H1 (cell line): ENCODE measurements around the gene RABL6. TPM values are rescaled to one million over a fixed set of nuclear protein-coding genes. Genes with fewer than 3 reads are reported as not detected.

Experiments used
- BRCA1 ChIP-seq: IDR thresholded peaks from 2 replicates; pipeline ENCODE4 v1.6.1; 2012; ENCODE audit warnings: low read depth, low read length, improper control_type of control experiment
- CBX5 ChIP-seq: fragments of 300-800, 300-1000 bp; sonication (generic); IDR thresholded peaks from 2 replicates; pipeline ENCODE4 v1.7.1; 2016; ENCODE audit warnings: antibody characterized with exemption, low read length, low read depth
- CHD2 ChIP-seq: IDR thresholded peaks from 2 replicates; pipeline ENCODE4 v1.6.1; 2012; ENCODE audit warnings: low read length, improper control_type of control experiment
- EGR1 ChIP-seq: IDR thresholded peaks from 2 replicates; pipeline ENCODE4 v1.6.1; 2011; ENCODE audit warnings: low read depth, low read length, borderline replicate concordance
- GABPA ChIP-seq: IDR thresholded peaks from 2 replicates; pipeline ENCODE4 v1.6.1; 2011; ENCODE audit warnings: mild to moderate bottlenecking, low read length, moderate library complexity, borderline replicate concordance; ENCODE audit not compliant: insufficient read depth
- HDAC2 ChIP-seq, 2 experiments: fragments of 300-600 bp in 1 of 2; sonication (generic) in 1 of 2; IDR thresholded peaks; 2 replicates each; pipeline ENCODE4 v1.6.1; 2011 to 2012; ENCODE audit warnings: low read depth in 2 of 2, low read length in 2 of 2, mild to moderate bottlenecking in 2 of 2, moderate library complexity in 2 of 2, borderline replicate concordance in 1 of 2, inconsistent platforms in 1 of 2
- HDAC6 ChIP-seq: IDR thresholded peaks from one replicate; pipeline ENCODE4 v1.7.1; 2012; ENCODE audit warnings: low read depth, mild to moderate bottlenecking, inconsistent platforms, low read length, moderate library complexity
- JUN ChIP-seq: IDR thresholded peaks from 2 replicates; pipeline ENCODE4 v1.6.1; 2011; ENCODE audit warnings: low read depth, mild to moderate bottlenecking, improper control_type of control experiment, low read length
- JUND ChIP-seq: IDR thresholded peaks from 2 replicates; pipeline ENCODE4 v1.6.1; 2011; ENCODE audit warnings: mild to moderate bottlenecking, improper control_type of control experiment, low read length
- RBBP5 ChIP-seq: IDR thresholded peaks from 2 replicates; pipeline ENCODE4 v1.7.1; 2012; ENCODE audit warnings: low read depth, mild to moderate bottlenecking, inconsistent platforms, low read length, moderate library complexity, borderline replicate concordance
- RNF2 ChIP-seq: fragments of 200-900, 300-1000 bp; sonication (generic); IDR thresholded peaks from 2 replicates; pipeline ENCODE4 v1.7.1; 2016; ENCODE audit warnings: borderline replicate concordance, low read depth, mild to moderate bottlenecking, antibody characterized with exemption, low read length; ENCODE audit not compliant: poor library complexity, severe bottlenecking; ENCODE audit errors: missing control alignments
- SIRT6 ChIP-seq: IDR thresholded peaks from one replicate; pipeline ENCODE4 v1.7.1; 2012; ENCODE audit warnings: low read length, inconsistent platforms
- SIX5 ChIP-seq: IDR thresholded peaks from 2 replicates; pipeline ENCODE4 v1.6.1; 2011; ENCODE audit warnings: mild to moderate bottlenecking, low read depth, low read length
- SP2 ChIP-seq: IDR thresholded peaks from 2 replicates; pipeline ENCODE4 v1.6.1; 2012; ENCODE audit warnings: mild to moderate bottlenecking, low read length, inconsistent platforms
- SP4 ChIP-seq: IDR thresholded peaks from 2 replicates; pipeline ENCODE4 v1.6.1; 2012; ENCODE audit warnings: low read length, inconsistent platforms
- SRF ChIP-seq: IDR thresholded peaks from 2 replicates; pipeline ENCODE4 v1.6.1; 2011; ENCODE audit warnings: mild to moderate bottlenecking, low read depth, low read length, moderate library complexity
- ZNF274 ChIP-seq: IDR thresholded peaks from 2 replicates; pipeline ENCODE4 v1.7.0; 2012; ENCODE audit warnings: low read length, borderline replicate concordance; ENCODE audit errors: extremely low read depth
- polyA plus RNA-seq, 7 experiments: library from polyadenylated mRNA; depleted of rRNA in 3 of 7; stranded (reverse) in 5 of 7; unstranded in 2 of 7; fragments of >200 nt in 5 of 7; fragments of 200-250 nt in 2 of 7; gene quantifications; 1 replicate in 5 of 7; 2 replicates in 1 of 7; 4 replicates in 1 of 7; pipeline versions ENCODE4 v1.2.1 to v1.2.3, GENCODE V29; 2011 to 2013; ENCODE audit warnings: missing spikeins in 2 of 7, mixed read lengths in 2 of 7
- total RNA-seq: library from RNA; stranded (reverse); fragmentation: NEBNext Ultra II Directional; extraction: Animal tissue kit (Norgen Biotek cat#: 25700); gene quantifications from 2 replicates; pipeline ENCODE4 v1.2.1, GENCODE V29; 2021
- TF ChIP-seq, protein P1 (sequence below): IDR thresholded peaks from 2 replicates; pipeline ENCODE4 v1.6.1; 2012; ENCODE audit warnings: low read length, inconsistent platforms
- TF ChIP-seq, protein P2 (sequence below): IDR thresholded peaks from 2 replicates; pipeline ENCODE4 v1.6.1; 2012; ENCODE audit warnings: inconsistent platforms
- TF ChIP-seq, protein P3 (sequence below): IDR thresholded peaks from 2 replicates; pipeline ENCODE4 v1.6.1; 2011; ENCODE audit warnings: low read depth, mild to moderate bottlenecking, low read length; ENCODE audit not compliant: insufficient read depth

RABL6 gene
- total and polyA plus RNA-seq, 2 of the 8 experiments (the other 6 are each of a cell fraction or from before 2014, with no cell fraction given) = 70.1 to 130 TPM

DNA sequence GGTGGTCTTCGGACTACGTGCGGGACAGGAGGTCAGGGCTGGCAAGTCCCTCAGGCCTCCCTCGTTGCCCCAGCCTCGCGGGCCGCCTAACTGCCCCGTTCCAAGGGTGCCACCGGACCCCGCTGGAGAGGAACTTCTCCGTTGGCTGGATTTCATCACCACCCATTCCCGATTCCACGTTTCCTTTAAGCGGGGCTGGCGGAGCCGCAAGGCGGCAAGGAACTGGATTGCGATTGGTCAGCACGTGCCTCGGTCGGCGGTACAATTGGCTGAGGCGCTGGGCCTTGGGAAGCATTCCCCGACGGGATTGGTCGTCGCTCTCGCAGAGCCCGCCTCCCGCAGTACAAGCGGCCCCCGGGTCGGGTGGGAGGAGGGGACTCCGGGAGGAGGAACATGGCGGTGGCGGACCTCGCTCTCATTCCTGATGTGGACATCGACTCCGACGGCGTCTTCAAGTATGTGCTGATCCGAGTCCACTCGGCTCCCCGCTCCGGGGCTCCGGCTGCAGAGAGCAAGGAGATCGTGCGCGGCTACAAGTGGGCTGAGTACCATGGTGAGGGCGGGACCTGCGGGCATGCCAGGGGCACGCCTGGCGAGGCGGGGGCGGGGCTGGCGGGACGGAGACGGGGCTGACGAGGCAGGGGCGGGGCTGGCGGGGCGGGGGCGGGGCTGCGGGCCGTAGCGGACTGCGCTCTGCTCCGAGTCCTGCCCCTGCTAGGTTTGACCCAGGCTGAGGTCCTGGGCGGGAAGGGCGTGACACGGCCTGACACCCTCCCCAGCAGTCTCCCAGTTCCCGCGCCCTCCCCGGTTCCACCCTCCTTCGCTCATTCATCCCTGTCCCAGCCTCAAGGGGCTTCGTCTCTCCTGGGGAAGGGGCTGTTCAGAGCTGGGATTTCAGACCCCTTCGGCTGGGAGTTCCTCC is 41.6 kb downstream of the RABL6 start, which contains the start of gene PHPT1 (continued):
- no peak for TF ChIP-seq JUN
- TF ChIP-seq RNF2 = no peak
- TF ChIP-seq SIX5 = no peak
- no peak for TF ChIP-seq SRF
- TF ChIP-seq BRCA1 = no peak
- TF ChIP-seq ZNF274 = no peak
- TF ChIP-seq GABPA = peak; percentile 64; the same call in 1 of the 2 replicates
- TF ChIP-seq HDAC2 (IDR thresholded peaks at IDR 0.05; ENCODE audit: borderline replicate concordance in 1 of 2, low read depth in 2 of 2, low read length in 2 of 2) = no peak; a peak in 1 of 4 replicates
- TF ChIP-seq JUND = no peak
- peak; percentile 67; the same call in 1 of the 2 replicates for TF ChIP-seq SP4
- no peak for TF ChIP-seq EGR1
- peak; percentile 79 for TF ChIP-seq SP2
- TF ChIP-seq CBX5 = no peak
- TF ChIP-seq, protein P1, sequence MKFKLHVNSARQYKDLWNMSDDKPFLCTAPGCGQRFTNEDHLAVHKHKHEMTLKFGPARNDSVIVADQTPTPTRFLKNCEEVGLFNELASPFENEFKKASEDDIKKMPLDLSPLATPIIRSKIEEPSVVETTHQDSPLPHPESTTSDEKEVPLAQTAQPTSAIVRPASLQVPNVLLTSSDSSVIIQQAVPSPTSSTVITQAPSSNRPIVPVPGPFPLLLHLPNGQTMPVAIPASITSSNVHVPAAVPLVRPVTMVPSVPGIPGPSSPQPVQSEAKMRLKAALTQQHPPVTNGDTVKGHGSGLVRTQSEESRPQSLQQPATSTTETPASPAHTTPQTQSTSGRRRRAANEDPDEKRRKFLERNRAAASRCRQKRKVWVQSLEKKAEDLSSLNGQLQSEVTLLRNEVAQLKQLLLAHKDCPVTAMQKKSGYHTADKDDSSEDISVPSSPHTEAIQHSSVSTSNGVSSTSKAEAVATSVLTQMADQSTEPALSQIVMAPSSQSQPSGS = no peak
- TF ChIP-seq HDAC6 = no peak
- TF ChIP-seq, protein P2, sequence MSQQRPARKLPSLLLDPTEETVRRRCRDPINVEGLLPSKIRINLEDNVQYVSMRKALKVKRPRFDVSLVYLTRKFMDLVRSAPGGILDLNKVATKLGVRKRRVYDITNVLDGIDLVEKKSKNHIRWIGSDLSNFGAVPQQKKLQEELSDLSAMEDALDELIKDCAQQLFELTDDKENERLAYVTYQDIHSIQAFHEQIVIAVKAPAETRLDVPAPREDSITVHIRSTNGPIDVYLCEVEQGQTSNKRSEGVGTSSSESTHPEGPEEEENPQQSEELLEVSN = peak; percentile 88
- peak; percentile 91 for TF ChIP-seq CHD2
- TF ChIP-seq, protein P3, sequence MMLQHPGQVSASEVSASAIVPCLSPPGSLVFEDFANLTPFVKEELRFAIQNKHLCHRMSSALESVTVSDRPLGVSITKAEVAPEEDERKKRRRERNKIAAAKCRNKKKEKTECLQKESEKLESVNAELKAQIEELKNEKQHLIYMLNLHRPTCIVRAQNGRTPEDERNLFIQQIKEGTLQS = peak; percentile 64; the same call in 1 of the 2 replicates
- no peak for TF ChIP-seq SIRT6
- TF ChIP-seq RBBP5 = 0 out of 2 replicates have a peak, but pooled peaks have one; percentile 45
